Posterior vena cava (tissue), 2 donors: ENCODE measurements around the gene SPINT3. TPM values are rescaled to one million over a fixed set of nuclear protein-coding genes. Genes with fewer than 3 reads are reported as not detected.

ENCODE experiments used
- DNase-seq: peaks from one replicate; pipeline ENCODE4 v3.0.0-alpha.2; 2020; ENCODE audit warnings: low spot score
- intact Hi-C, 2 donors: fragments of 100-400 bp; cut with DNase I; formaldehyde crosslinking; loops; one replicate each; pipeline versions ENCODE4 v1.14.1 to v1.14.2; 2022 to 2023
- long read RNA-seq, 2 donors: library from polyadenylated mRNA; unstranded; transcript quantifications; one replicate each; pipeline ENCODE4 v2.0.0, GENCODE V29; 2020 to 2021
- total RNA-seq, 2 donors: library from RNA; stranded (reverse); fragmentation: NEBNext Ultra II Directional; extraction: Animal tissue kit (Norgen Biotek cat#: 25700); gene quantifications; one replicate each; pipeline ENCODE4 v1.2.1, GENCODE V29; 2021
- donor health status: DM: yes; HTN: yes; CAD: no.
- donor health status: DM: yes; HTN: yes; CAD: no.

The SPINT3 gene, protein sequence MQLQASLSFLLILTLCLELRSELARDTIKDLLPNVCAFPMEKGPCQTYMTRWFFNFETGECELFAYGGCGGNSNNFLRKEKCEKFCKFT
- total RNA-seq: not detected
- long read RNA-seq, donor 1: 0 reads
- long read RNA-seq, donor 2: 0 reads

DNA sequence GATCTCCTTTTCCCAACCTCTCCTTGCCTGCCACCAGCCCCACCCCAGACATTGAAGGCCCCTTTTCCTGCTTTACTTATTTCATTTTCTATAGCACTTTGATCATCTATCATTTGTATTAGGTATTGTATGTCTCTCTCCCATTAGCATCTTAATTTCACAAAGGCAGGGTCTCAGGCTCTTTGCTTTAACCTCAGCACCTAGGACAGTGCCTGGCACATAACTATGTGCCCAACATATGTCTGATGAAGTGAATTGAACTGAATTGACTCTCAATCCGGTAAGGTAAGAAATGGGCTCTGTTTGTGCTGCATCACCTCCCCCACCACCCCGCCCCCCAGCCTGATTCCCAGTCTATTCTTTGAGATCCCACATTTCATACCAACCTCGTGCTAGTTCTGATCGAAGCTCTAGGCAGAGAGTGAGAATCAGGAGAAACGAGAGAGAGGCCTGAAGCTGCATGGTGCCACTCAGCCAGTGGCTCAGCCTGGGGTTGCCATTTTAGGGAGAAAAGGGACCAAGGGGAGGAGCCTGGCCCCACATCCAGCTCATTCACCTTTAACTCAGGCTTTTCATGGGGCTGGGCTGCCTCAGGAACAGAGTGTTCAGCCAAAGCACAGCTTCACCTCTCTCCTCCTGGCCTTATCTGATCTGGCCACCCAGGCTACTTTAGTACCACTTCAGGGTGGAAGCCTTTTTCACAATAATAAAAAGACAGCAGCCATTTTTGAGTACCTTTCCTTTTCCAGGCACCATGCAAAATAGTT, at the start of gene SPINT3:
Gene SPINT3 (minus strand): TSS at position 476 of the 767 bp plus-strand sequence. CDS start 14 bp downstream, at position 462.
- DNase-seq: no peak
- intact Hi-C loops: no loop called here

DNA sequence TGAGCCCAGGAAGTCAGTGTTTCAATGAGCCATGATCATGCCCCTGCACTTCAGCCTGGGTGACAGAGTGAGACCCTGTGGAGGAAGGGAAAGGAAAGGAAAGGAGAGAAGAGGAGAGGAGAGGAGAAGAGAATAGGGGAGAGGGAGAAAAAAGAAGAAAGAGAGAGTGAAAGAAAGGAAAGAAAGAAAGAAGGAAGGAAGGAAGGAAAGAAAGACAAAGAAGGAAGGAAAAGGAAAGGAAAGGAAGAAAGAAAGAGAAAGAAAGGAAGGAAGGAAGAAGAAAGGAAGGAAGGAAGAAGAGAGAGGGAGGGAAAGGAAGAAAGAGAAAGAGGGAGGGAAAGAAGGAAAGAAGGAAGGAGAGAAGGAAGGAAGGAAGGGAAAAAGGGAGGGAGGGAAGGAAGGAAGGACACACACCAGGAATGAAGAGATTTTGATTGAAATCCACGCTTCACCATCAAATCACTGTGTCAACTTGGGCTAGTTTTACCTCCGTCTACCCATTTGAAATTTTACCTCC, 49.4 kb upstream of the SPINT3 start:
- intact Hi-C loops: no loop called here
- DNase-seq: no peak

DNA sequence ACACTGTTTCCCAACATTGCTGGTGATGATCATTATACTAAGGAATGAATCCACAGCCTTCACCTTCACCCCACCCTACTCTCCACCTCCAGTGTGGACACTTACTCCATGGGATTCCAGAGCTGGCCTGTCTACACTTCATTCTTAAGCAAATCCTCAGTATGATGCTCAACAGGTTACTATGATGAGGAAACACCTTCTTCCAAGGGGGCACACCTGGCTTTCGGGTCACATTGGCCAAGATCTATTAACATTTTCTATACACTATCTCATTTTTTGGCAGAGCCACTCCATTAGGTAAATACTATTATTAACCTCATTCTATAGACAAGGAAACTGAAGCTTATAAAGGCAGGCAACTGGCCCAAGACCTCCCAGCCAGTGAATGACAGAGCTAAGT, 39.8 kb upstream of the SPINT3 start:
- intact Hi-C loops: no loop called here
- DNase-seq: no peak

DNA sequence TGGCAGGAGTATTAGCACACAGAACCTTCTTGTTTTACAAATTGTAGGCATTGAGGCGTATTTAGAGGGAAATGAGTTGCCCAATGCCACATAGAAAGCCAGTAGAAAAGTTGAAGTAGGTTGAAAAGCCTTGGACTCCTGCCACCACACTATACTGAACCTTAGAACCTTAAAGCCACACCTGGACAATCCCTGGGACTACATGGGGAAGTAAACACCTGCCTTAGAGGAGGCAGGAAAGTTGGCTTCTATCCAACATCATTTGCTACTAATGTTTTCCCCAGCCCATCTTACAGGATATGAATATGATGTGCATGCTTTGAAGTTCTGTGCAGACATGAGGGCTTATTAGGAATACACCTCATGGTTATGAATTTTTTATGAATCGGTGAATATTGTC, 37.0 kb upstream of the SPINT3 start:
- intact Hi-C loops: no loop called here
- DNase-seq: no peak

DNA sequence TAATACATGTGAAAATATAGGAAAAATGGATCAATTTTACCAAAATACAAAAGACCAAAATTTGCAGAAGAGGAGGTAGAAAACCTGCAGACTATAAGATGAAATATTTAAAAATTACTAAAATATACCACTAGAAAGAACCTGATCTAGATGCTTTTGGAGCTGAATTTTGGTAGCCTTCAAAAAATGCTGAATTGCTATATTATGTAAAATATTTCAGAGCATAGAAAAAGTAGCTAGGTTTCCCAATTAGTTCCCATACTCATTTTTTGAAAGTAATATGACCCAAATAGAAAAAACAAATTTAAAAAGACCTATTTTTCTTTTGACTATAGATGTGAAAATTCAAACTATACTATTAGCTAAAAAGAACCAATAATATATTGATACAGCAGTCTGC, 35.3 kb upstream of the SPINT3 start:
- DNase-seq: no peak
- intact Hi-C loops: no loop called here

DNA sequence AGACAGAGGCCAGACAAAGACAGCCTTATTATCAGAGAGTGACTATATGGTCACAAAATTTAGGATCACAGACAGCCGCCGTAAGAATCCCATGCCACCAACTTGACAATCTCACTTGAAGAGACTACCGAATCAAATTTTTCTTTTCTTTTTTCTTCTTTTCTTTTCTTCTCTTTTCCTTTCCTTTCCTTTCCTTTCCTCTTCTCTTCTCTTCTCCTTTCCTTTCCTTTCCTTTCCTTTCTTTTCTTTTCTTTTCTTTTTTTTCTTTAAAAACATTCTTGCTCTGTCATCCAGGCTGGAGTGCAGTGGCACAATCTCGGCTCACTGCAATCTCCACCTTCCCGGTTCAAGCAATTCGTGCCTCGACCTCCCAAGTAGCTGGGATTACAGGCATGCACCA, 33.0 kb upstream of the SPINT3 start:
- intact Hi-C loops: loop anchor here in 1 of 2 donors (10.0 kb wide), 1 partner anchor 226 kb away; no protein-coding TSS in a partner anchor
- no peak for DNase-seq

DNA sequence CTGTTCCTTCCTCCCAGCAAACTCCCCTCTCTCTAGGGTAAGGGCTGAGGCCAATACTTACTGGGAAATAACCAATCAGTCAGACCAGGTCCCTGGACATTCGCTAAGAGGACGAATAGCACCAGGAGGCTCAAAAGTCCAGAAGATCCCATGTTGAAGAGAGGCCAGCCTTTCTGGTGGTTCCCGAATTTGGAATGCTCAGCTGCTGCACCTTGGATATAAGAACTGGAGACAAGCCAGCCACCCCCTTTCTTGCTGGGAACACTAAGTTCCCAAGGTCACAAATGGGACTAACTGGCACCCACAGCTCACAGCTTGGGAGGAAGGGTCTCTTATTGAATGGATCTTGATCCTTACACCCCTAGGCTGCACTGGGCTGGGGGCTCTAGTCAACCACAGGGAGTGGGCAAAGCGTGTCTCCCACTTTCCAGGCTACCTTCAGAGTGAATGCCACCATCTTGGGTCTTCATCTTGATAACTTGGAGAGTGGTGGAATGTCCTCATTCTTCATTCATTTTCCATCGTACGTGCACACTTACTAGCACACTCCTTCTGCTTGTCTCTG, 31.9 kb upstream of the SPINT3 start, which contains the start of gene EPPIN:
Gene EPPIN (minus strand): TSS at position 196 of the 565 bp plus-strand sequence. CDS start 44 bp downstream, at position 152.
- intact Hi-C loops: loop anchor here in 1 of 2 donors (10.0 kb wide), 1 partner anchor 228 kb away; no protein-coding TSS in a partner anchor
- DNase-seq: no peak

DNA sequence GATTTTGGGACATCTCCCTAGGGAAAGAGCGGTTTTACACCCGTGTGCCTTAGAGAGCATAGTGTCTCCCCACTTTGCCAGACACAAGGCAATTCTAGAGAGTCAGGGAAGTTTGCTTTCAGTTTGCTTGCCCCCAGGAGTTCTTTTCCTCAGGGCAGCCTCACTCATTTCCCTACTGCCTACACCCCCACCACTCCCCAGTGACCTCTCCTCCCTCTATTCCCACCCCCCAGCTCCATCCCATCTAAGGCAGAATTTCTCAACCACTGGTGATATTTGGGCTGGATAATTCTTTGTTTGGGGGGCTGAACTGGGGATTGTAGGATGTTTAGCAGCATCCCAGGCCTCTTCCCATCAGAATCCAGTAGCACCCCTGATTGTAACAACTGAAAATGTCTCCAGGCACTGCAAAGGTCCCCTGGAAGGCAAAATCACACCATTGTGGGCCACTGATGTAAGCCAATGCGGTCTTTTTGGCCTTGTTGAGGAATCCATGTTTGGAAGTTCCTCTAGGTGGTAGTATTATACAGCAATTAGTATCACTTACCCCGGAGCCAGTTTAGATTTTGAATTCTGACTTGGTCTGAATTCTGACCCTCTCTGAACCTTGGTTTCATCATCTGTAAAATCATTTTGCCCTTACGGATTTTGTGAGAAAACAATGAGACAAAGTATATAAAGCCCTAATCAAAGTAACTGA, 30.5 kb upstream of the SPINT3 start:
- DNase-seq: no peak
- intact Hi-C loops: loop anchor here in 1 of 2 donors (10.0 kb wide), 1 partner anchor 229 kb away; no protein-coding TSS in a partner anchor

DNA sequence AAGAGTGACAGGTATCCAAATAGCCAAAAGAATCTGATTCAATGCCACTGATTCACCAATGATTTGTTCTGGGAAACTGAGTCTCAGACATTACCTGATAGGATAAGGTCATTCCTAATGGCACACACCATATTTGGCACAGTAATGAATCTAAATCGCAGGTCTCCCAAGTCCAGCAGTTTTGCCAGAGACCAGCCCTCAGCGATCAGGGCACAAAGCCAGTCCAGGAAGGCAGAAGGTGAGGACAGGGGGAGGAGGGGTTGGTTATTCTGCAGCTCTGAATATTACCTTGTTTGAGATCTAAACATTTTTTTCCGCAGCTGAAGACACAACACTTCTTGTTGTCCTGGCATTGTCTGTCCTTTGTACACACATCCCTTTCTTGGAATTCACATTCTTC, 29.9 kb upstream of the SPINT3 start:
- DNase-seq: no peak
- intact Hi-C loops: loop anchor here in 1 of 2 donors (10.0 kb wide), 1 partner anchor 229 kb away; no protein-coding TSS in a partner anchor

DNA sequence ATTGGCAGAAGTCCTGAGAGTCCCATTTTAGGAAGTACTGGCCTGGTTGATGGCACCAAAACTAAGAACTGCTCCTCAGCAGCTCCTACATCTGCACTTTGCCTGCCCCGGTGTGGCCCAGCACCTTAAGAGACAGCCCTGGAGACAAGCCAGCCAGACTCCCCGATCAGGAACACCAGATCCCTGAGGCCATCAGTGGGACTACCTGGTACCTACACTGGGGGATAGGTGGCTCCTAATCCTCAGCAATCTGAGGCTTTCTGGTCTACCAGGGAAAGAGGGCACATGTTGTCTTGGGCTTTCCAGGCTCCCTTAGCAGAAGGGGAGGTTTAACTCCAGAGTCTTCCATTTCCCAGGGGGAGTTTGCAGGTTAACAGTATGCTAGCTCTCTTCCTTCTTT, 24.0 kb upstream of the SPINT3 start, which contains the start of gene WFDC6:
Gene WFDC6 (minus strand): TSS at position 101 of the 400 bp plus-strand sequence. CDS start 75 bp downstream, at position 26.
- DNase-seq: no peak
- intact Hi-C loops: loop anchor here in 1 of 2 donors (10.0 kb wide), 1 partner anchor 55 kb away; no protein-coding TSS in a partner anchor

DNA sequence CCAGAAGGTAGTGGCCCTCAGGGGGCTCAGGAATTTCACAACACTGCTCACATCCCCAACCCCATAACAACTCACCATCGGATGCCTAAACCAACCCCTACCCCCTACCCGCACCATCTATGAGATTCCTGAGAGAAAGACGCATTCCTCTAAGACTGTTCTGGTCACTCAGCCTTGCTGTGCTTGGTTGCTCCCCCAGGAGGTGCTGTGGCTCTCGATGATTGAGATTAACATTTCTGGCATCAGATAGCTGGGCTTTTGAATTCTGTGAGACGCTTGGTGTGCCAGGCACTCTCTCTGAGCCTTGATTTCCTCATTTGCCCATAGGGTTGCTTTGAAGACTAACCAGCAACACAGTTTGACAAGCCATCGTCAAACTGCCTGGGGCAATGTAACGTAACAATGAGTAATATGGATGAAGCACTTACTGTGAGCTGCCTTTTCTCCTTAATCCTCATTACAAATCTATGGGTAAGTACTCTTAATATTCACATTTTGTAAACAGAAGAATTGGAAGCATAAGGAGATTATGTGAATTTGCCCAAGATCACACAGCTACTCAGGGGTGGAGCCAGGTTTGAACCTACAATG, 22.9 kb upstream of the SPINT3 start:
- intact Hi-C loops: loop anchor here in 1 of 2 donors (10.0 kb wide), 1 partner anchor 56 kb away; no protein-coding TSS in a partner anchor
- DNase-seq: no peak

DNA sequence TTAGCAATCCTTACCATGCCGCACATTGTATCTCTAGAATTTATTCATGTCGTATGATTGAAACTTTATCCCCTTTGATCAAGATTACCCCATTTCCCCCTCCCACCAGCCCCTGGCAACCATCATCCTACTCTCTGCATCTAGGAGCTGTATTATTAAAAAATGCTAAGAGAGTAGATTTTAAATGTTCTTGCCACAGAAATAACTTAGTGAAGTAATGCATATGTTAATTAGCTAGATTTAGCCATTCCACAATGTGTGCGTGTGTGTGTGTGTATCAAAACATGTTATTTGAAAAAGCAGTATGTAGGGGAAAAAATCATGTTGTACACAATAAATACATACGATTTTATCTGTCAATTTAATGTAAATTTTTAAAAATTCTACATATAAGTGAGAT, 11.9 kb upstream of the SPINT3 start:
- intact Hi-C loops: no loop called here
- no peak for DNase-seq

DNA sequence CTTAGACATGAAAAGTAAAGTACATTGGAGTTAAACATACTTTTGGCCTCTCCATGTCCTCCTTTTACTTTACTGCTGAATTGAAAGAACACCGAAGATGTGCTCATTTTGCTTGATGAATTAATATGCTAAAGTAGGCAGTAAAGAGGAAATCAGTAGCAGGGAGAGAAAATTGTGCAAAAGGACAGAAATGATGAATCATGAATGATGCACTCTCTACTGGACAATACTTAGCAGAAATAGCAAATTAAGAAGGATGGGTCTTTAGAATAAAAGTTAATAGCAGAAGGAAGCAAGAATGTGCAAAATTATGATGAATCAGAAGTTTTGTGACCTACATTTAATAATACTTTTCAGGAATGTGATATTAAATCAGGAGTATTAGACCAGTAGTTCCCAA, 8.4 kb upstream of the SPINT3 start:
- no peak for DNase-seq
- intact Hi-C loops: no loop called here

DNA sequence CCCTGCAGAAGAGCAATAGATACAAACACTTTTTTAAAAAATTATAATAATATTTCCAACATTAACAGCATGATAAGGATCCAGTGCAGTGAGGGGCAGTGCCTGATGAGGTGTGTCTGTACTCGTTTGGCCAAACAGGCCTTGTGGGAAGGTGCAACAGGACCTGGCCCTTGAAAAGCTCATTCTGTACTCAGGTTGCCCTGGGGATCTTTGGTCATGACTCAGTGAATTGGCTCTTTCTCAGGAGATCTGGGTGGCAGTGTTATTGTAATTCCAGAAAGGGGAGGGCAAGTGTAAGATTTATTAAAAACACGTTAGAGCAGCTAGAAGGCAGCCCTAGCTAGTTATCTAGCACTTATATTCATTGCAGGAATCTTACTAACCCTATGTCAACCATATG, 2.9 kb upstream of the SPINT3 start:
- no peak for DNase-seq
- intact Hi-C loops: no loop called here

DNA sequence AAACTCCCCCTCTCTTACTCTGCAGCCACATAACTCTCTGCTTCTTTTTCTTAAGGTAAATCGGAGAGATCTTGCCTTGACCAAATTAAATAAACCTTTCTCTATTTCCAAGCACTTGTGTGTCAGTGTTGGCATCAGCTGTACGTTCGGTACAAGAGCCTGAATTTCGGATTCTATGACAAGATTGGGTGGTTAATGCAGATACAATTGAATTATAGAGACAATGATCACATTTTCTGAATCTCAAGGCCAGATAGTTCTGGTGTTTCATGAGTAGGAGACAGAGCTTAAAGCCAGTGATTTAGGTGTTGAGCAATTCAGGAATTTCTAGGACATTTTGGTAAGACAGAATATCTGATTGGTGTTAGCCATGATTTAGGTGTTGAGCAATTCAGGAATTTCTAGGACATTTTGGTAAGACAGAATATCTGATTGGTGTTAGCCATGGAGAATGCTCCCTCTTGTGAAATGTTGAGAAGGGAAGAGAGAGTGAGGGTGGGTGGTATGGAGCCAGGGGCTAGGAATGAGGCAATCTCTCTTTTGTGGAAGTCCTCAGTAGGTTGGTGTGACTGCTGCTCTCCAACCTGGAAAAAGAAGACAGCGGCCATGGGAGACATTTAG, 5.1 kb downstream of the SPINT3 start:
- no peak for DNase-seq
- intact Hi-C loops: no loop called here

DNA sequence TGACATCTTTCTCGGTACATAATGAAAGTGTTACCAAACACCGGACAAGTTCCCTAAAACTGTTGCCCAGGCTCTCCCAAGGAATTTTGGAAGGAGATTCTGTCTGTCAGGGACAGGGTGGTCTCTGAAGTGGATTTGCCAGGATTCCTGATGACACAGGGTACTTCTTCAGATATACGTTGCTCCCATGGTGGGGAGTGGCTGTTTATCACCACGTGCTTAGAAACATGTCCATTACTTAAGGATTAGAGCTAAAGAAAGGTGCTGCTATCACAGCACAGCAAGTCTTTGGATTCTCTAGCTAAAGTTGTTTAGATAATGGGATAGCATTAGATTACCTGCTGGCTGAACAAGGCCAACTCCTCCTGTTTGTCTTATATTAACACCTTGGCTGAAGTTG, 6.3 kb downstream of the SPINT3 start:
- DNase-seq: no peak
- intact Hi-C loops: no loop called here

DNA sequence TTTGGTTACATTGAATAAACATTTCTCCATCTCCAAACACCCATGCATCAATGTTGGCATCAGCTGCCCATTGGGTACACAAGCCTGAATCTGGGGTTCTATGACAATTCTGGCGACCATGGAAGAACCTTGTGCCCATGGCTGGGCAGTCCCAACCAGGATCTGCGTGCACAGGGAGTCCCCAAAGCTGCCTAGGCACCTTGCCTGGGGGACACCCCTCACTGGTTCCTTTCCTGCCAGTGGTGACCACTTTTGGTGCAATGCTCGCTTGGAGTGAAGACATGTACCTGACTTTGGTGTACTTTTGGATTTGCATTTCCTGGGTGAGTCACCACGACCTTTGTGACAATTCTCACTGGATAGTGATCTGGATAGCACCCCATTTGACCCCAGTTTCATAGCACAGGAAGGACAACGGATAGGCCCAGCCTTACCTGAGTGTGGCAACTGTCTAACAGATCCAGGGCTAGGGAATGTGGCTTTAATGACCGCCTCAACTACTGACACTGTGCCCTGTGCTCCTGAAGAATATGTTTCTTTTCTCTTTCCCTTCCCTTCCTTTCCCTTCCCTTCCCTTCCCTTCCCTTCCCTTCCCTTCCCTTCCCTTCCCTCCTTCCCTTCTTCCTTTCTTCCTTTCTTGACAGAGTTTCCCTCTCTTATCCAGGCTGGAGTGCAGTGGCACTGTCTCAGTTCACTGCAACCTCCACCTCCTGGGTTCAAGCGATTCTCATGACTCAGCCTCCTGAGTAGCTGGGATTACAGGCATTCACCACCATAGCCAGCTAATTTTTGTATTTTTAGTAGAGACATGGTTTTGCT, 7.1 kb downstream of the SPINT3 start:
- DNase-seq: no peak
- intact Hi-C loops: no loop called here
